Breast epithelium (tissue), 3 donors: ENCODE data around the gene ABCA1.

Experiments
- POLR2A ChIP-seq: fragments of 450-650 bp; IDR thresholded peaks from one replicate; pipeline ENCODE4 v1.6.1; 2016; ENCODE audit warnings: antibody characterized with exemption, mild to moderate bottlenecking, moderate library complexity
- POLR2AphosphoS5 ChIP-seq, 3 donors: sonication (generic); formaldehyde crosslinking; IDR thresholded peaks; one replicate each; pipeline ENCODE4 v1.6.1; 2017; ENCODE audit warnings: antibody characterized with exemption in 3 of 3
- TF ChIP-seq, protein P1 (sequence below), 3 donors: fragments of 450-650 bp; IDR thresholded peaks; one replicate each; pipeline ENCODE4 v1.5.1; 2016 to 2017; ENCODE audit warnings: antibody characterized with exemption in 3 of 3, mild to moderate bottlenecking in 3 of 3, moderate library complexity in 3 of 3

- TF ChIP-seq, protein P1, sequence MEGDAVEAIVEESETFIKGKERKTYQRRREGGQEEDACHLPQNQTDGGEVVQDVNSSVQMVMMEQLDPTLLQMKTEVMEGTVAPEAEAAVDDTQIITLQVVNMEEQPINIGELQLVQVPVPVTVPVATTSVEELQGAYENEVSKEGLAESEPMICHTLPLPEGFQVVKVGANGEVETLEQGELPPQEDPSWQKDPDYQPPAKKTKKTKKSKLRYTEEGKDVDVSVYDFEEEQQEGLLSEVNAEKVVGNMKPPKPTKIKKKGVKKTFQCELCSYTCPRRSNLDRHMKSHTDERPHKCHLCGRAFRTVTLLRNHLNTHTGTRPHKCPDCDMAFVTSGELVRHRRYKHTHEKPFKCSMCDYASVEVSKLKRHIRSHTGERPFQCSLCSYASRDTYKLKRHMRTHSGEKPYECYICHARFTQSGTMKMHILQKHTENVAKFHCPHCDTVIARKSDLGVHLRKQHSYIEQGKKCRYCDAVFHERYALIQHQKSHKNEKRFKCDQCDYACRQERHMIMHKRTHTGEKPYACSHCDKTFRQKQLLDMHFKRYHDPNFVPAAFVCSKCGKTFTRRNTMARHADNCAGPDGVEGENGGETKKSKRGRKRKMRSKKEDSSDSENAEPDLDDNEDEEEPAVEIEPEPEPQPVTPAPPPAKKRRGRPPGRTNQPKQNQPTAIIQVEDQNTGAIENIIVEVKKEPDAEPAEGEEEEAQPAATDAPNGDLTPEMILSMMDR (IDR thresholded peaks at IDR 0.05): no peak
- TF ChIP-seq POLR2A (no peak), POLR2AphosphoS5 (IDR thresholded peaks at IDR 0.05) (no peak)
Observed at GRCh38 chr9:104853683-104854082, 74.3 kb downstream of the ABCA1 start.
